ENCODE data around the gene TSTD2. TPM values are rescaled to one million over a fixed set of nuclear protein-coding genes. Genes with fewer than 3 reads are reported as not detected.

TSTD2 gene
- total RNA-seq, 2 donors from 2014 or later: 13.9 to 14.0 TPM

DNA sequence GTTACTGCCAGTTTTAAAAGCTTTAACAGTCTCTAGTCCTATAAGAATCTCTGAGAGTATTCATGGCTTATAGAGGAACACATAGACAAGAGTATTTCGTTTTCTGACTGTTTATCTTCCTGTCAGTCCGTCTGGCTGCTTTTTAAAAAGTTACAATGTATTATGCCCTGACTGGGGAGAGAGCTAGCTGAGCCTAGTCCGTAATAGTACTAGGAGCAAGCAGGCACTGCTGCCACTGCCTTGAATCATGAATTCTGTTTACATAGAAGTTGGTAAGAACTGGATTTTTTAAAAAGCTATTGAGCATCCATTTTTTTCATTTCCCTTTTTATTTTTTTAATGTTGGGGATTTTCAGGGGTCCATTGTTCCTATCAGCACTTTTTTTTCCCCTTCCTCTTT lies 37.4 kb upstream of the TSTD2 start:
- TF ChIP-seq, protein P1, sequence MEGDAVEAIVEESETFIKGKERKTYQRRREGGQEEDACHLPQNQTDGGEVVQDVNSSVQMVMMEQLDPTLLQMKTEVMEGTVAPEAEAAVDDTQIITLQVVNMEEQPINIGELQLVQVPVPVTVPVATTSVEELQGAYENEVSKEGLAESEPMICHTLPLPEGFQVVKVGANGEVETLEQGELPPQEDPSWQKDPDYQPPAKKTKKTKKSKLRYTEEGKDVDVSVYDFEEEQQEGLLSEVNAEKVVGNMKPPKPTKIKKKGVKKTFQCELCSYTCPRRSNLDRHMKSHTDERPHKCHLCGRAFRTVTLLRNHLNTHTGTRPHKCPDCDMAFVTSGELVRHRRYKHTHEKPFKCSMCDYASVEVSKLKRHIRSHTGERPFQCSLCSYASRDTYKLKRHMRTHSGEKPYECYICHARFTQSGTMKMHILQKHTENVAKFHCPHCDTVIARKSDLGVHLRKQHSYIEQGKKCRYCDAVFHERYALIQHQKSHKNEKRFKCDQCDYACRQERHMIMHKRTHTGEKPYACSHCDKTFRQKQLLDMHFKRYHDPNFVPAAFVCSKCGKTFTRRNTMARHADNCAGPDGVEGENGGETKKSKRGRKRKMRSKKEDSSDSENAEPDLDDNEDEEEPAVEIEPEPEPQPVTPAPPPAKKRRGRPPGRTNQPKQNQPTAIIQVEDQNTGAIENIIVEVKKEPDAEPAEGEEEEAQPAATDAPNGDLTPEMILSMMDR (IDR thresholded peaks at IDR 0.05): no peak
- Histone ChIP-seq H3K9me3 (no peaks in the 10 kb centered on the region), H3K36me3 (peaks cover 98% of the 10 kb centered on the region), H3K27ac (no peak overlapping the region), H3K4me3 (no peak overlapping the region), H3K4me1 (no peaks in the 10 kb centered on the region), H3K27me3 (no peaks in the 10 kb centered on the region)
- DNase-seq (ENCODE audit: low spot score): no peak

DNA sequence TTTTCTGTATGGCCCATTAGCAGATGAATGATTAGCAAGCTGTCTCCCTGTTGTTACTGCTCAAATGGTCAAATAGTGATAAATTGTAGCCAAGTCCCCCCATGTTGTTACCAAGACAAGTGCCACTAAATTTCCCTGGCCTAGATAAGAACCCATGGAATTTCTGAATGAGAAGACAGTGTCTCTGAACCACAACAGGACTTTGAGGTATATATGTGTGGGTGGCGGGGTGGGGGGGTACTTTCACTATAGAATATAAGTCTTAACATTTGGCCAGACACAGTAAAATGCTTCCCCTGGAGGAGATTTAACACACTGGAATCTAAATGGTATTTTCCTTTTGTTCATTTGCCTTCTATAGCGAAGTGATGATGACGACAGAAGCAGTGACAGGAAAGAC lies 35.3 kb upstream of the TSTD2 start:
- no peaks in the 10 kb centered on the region for H3K27me3 ChIP-seq
- no peaks in the 10 kb centered on the region for H3K4me1 ChIP-seq
- TF ChIP-seq, protein P1 (IDR thresholded peaks at IDR 0.05): no peak
- no peak overlapping the region for H3K27ac ChIP-seq
- H3K36me3 ChIP-seq: peaks cover 98% of the 10 kb centered on the region
- DNase-seq (ENCODE audit: low spot score): no peak
- no peak overlapping the region for H3K4me3 ChIP-seq
- no peaks in the 10 kb centered on the region for H3K9me3 ChIP-seq

- Histone ChIP-seq H3K27me3 (no peaks in the 10 kb centered on the region), H3K36me3 (peaks cover 98% of the 10 kb centered on the region), H3K27ac (no peak overlapping the region), H3K9me3 (no peaks in the 10 kb centered on the region), H3K4me1 (no peaks in the 10 kb centered on the region), H3K4me3 (no peak overlapping the region)
- no peak for DNase-seq (ENCODE audit: low spot score)
- TF ChIP-seq, protein P1 (IDR thresholded peaks at IDR 0.05): no peak
These were observed 33.9 kb upstream of the TSTD2 start for GRCh38 chr9:97666907-97667686.

- Histone ChIP-seq H3K9me3 (no peaks in the 10 kb centered on the region), H3K27me3 (no peaks in the 10 kb centered on the region), H3K4me1 (no peaks in the 10 kb centered on the region), H3K27ac (no peak overlapping the region), H3K36me3 (peaks cover 88% of the 10 kb centered on the region), H3K4me3 (no peak overlapping the region)
- TF ChIP-seq, protein P1 (IDR thresholded peaks at IDR 0.05): no peak
- DNase-seq (ENCODE audit: low spot score): no peak
These were observed 32.6 kb upstream of the TSTD2 start for GRCh38 chr9:97665742-97666141.

DNA sequence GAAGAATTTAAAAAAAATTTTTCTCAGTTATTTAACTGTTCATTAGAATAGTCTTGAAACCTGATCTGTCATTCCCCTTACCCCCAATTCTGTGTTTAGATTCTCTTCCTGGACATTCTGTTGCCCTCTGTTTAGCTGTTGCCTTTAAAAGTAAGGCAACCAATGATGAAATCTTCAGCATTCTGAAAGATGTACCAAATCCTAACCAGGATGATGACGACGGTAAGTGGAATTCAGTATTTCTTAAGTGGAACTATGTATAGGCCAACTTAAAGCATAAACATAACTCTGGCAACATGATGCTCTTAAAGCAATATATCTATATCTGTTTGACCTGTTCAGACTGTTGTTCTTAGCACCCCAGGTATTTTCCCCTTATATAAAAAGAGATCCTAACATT lies 27.7 kb upstream of the TSTD2 start:
- no peak for DNase-seq (ENCODE audit: low spot score)
- Histone ChIP-seq H3K27me3 (no peaks in the 10 kb centered on the region), H3K9me3 (no peaks in the 10 kb centered on the region), H3K4me3 (no peak overlapping the region), H3K27ac (peak overlapping the region in 1 of 2 donors; percentile 5), H3K36me3 (peaks cover 70% of the 10 kb centered on the region), H3K4me1 (no peaks in the 10 kb centered on the region)
- TF ChIP-seq, protein P1 (IDR thresholded peaks at IDR 0.05): no peak

- Histone ChIP-seq H3K27me3 (no peaks in the 10 kb centered on the region), H3K9me3 (no peaks in the 10 kb centered on the region), H3K27ac (peak overlapping the region in 1 of 2 donors; percentile 5), H3K4me3 (no peak overlapping the region), H3K4me1 (no peaks in the 10 kb centered on the region), H3K36me3 (peaks cover 70% of the 10 kb centered on the region)
- DNase-seq (ENCODE audit: low spot score): no peak
- TF ChIP-seq, protein P1 (IDR thresholded peaks at IDR 0.05): no peak
These were observed 27.2 kb upstream of the TSTD2 start for GRCh38 chr9:97660340-97660739.
